HG03064 (cell line): ENCODE data around the gene RUNX3.
"Not testable (repeated sequence)": the region's sequence is repeated elsewhere in the genome, so short reads cannot be mapped to it uniquely, and the experiment has no call there.

Experiments
- ATAC-seq: cut with Tn5 transposase; IDR thresholded peaks from one replicate; pipeline ENCODE4 v1.9.1; 2021; ENCODE audit warnings: low read depth; ENCODE audit not compliant: unreplicated experiment

RUNX3 gene

DNA sequence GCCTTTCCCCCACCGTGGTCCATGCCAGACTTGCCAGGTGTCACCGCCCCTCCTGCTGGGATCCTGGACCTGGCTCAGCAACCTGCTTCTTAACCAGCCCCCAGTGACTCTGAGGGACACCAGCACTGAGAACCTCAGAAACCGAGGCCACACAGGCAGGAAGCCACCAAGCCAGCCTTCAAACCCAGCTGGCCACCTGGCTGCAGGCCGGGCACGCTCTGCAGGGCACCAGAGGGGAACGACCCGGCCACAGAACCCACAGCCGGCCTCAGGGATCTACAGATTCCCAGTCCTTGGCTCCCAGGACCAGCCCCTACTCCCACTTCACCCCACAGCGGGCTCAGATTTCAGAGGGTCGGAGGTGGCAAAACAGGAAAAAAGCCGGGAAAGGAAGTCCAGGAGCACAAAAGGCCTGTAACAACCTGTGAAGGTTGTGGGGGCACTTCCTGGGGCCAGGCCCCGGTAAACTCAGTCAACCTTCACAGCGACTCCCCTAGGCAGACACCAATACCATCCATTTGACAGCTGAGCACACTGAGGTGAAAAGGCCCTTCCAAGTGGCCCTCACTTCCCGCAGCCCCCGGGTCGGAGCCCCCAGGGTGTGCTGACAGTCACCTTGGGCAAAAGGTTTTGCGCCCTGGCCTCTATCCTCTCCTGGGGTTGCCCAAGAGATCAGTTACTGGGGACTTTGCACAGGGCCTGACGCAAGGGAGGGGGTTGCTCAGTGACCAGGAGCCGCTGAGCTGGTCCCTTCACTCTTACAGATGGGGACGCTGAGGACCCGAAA lies 14.1 kb downstream of the RUNX3 start:
- ATAC-seq: no peak

GRCh38 chr1:24914226-24915069 lies 15.6 kb downstream of the RUNX3 start:
- no peak for ATAC-seq

DNA sequence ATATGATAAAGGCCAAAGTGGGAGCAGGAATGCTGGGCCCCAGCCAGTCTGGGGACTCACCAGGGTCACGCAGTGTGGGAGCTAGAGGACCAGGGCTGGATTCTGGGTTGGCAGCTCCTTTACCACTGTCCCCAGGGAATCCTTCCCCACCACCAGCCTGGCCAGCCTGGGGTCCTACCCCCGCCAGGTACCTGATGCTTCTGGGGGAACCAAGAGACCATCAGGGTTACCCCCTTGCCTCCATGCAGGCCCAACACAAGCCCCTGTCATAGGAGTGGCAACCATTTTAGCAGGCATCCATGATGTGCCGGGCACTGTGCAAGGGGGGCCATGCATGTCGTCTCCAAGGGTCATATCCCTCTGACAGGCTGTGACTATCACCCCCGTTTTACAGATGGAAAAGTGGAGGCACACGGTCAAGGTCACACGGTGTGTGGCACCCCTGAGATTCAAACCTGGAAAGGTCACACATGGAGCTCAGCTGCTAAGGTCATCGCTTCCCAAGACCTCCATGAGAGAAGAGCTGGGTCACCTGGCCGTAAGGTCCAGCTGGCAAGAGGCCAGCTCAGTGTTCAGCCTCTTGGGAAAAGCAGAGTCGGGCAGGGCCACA lies 16.4 kb downstream of the RUNX3 start:
- ATAC-seq: no peak

GRCh38 chr1:24913274-24913604 lies 16.8 kb downstream of the RUNX3 start:
- no peak for ATAC-seq

- no peak for ATAC-seq
Measured at GRCh38 chr1:24912376-24913273, 17.5 kb downstream of the RUNX3 start.

DNA sequence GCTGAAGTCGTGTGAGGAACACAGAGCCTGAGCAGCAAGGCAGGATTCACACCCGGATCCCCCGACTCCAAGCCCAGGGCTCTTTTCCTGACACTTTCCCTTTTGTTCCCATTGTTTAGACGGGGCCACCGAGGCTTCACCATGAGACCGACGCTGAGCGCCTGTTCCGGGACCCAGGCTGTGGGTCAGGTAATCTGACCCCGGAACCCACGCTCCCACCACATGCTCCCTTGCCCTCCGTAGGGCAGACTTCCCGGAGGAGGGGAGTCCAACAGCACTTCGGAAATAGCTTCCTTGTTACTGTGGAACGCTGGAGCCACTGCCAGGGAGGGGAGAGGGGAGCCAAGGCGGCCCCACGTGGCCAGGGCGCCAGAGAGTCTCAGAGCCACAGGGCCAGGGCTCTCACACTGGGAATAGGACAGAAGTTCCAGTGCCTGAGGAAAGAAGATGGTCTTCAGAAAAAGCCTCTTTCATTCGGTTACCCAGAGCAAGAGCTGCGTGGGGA lies 18.4 kb downstream of the RUNX3 start:
- ATAC-seq: no peak

DNA sequence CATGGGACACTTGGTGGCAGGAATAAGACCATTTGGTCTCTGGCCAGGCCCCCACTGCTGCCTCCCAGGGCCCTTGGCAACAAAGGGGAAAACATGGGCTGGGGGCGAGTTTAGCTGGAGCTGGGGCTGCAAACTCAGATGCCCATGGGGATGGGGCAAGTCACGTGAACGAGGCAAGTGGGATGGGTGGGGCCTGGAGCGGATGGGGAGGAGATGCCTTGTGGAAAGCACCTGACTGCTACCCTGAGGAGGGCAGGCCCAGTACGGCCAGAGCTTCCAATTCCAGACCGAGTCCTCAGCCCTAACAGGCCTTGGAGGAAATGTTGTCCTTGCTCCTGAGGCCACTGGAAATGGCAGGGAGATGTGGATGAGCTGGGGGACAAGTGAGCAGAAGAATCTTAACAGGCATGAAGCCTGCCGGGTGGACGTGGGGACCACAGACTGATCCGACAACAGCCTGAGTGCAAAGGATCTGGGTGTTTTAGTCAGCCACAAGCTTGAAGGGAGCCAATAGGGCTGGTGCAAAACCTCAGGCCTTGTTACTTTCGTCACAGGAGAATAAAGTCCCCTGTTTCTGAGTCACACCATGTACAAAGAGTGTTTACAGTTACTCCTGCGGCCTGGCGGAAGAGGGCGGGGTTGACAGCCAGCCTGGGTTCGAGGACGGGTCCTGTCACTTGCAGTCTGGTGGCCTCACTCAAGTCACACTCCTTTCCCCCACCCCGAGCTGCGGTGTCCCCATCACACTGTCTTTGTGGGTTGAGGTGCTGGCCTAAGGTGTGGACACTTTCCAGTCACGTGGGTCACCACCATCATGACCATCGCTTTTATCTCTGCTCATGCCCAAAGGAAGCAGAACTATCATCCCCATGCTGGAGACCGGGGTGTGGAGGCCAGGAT lies 19.1 kb downstream of the RUNX3 start:
- no peak for ATAC-seq

DNA sequence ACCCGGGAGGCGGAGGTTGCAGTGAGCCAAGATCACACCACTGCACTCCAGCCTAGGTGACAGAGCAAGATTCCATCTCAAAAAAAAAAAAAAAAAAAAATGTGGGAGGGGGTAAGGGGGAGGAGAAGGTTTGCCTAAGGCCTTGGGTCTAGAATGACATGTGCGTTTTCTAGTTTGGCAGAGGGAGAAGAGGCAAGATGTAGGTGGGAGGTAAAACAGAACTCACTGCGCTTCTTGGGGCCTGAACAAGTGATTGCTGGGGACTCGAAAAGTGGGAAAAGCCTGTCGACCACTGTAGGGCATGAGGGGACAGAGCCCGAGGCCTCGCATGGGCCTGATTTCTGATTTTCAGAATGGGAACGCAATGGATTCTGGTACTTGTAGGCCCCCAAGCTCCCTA lies 19.9 kb downstream of the RUNX3 start:
- no peak for ATAC-seq

DNA sequence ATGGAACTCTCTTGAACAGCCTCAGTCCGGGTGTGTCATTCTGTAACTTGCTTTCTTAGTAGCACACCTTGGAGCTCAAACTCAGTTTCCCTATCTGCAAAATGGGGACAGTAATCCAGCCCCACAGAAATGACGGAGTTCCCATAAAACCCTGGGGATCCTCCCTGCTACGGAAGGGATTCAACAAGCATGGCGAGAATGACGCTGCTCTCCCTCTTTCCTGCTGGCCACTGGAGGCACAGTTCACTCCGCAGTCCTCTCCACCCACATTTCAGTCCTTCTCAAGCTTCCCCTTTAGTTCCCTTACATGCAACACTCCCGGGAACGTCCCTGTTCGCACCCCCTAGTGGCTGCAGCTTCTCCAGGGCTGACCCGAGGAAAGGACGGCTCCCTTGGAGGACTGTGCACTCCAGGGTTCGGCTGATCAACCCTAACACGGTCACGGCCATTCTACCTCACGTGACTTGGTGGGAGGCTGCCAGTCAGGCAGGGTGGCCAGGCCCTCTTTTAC lies 20.6 kb downstream of the RUNX3 start:
- no peak for ATAC-seq

DNA sequence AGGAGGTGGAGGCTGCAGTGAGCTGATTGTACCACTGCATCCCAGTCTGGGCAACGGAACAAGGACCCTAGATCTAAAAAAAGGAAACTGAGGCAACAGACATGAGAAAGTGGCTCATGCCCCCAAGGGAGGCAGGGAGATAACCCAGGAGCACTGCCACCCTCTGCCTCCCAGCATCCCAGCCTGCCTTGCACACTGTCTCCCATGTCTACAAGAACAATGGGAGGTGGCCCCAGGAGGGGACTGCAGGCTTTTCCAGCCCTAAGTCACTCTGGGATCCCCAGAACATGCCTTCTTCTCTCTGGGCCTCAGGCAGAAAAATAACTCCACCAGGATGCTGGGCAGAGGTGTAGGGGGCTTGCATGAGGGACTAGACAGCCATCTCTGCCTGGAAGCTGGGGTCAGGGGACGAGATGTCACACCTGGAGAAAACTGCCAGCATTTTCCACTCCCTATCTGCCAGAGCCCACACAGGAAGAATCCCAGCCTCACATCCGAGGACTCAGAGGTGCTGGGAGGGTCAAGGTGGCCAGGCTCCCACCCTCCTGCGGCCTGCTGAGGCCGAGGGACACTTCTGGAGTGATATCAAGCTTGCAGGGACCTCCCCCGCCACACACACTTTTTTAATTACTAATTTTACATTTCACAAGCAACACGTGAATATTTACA lies 21.4 kb downstream of the RUNX3 start:
- no peak for ATAC-seq

DNA sequence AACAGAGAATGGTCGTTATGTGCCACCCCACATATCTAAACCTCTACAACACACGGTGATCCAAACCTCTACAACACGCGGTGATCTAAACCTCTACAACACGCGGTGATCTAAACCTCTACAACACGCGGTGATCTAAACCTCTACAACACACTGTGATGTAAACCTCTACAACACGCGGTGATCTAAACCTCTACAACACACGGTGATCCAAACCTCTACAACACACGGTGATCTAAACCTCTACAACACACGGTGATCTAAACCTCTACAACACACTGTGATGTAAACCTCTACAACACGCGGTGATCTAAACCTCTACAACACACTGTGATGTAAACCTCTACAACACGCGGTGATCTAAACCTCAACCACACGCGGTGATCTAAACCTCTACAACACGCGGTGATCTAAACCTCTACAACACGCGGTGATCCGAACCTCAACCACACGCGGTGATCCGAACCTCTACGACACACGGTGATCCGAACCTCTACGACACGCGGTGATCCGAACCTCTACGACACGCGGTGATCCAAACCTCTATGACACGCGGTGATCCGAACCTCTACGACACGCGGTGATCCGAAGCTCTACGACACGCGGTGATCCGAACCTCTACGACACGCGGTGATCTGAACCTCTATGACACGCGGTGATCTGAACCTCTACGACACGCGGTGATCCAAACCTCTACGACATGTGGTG lies 22.3 kb downstream of the RUNX3 start:
- ATAC-seq: not testable (repeated sequence)

DNA sequence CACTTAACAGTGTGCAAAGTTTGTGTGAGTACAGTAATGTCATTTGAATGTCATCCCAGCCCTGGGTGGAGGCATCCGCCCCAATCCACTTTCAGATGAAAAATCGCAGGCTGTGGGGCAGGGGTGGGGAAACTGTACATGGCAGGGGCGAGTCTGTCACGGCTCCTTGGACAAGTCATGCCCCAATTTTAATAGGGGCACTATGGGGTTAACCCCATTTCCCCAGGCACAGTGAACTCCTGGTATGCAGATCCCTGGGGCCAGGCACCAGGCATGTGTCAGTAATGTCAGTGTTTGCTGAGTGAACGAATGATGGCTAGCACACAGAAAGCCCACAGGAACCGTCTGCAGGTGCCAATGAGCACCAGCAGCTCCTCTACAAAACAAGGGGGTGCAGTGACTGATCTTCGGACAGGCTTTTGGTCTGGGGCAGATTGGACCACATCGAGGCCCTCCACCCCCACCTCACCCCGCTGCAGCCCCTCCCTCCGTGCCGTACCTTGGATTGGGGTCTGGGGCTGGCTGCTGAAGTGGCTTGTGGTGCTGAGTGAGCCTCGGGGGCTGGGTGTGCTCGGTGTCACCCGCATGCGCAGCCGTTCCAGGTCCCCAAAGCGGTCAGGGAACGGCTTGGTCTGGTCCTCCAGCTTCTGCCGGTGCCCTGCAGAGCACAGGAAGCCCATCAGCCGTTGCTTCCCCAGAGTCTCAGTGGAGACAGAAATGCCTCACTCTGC lies 23.2 kb downstream of the RUNX3 start:
- ATAC-seq: no peak

GRCh38 chr1:24905979-24906720 lies 23.9 kb downstream of the RUNX3 start:
- no peak for ATAC-seq

DNA sequence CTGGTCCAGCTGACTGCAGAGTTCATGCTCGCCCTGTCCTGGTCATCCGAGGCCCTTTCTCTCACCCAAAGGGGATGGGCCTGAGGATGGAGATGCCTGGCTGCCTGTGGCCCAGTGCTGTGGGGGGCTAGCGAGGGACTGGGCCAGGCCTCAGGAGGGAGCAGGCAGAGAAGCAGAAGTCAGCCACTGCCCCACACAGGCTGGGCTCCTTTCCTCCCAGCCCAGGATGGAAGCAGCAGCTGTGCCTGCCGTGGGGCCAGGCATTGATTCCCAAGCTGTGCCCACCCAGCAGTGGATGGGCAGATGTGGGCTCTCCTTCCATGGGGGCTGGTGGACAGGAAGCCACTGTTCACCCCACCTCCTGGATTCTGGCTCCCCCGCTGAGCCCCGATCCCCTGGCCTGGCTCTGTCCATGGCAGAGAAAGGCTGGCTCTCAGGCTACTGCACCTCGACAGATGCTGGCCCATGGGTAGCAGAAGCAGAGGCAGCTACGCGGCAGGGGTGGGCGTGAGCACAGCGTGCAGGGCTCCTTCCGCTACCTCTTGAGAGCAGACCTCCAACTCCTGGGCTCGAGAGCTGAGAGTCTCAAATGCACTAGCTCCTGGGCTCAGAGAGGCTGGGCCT lies 24.6 kb downstream of the RUNX3 start:
- ATAC-seq: no peak

GRCh38 chr1:24904731-24905354 lies 25.2 kb downstream of the RUNX3 start:
- no peak for ATAC-seq
